HEK293 (cell line): ENCODE measurements around the gene AKAP5.

Experiments
- CTCF ChIA-PET: fragments of 350-600 bp; formaldehyde crosslinking; extraction: SDS; loops from one replicate; lab custom pipeline; 2021; ENCODE audit warnings: antibody characterized with exemption; lab: Yijun Ruan, JAX
- POLR2A ChIA-PET: fragments of 300-600 bp; formaldehyde crosslinking; extraction: SDS; loops from one replicate; lab custom pipeline; 2020; ENCODE audit warnings: antibody characterized with exemption, inconsistent platforms; lab: Yijun Ruan, JAX
- H3K27ac ChIP-seq: fragments of 200-500 bp; sonication (Bioruptor generic); 2 replicates; pipeline ENCODE4 v1.5.1; 2014; ENCODE audit warnings: low read depth, low read length, control low read depth, inconsistent platforms; ENCODE audit errors: extremely low read depth
- H3K36me3 ChIP-seq, 2 experiments: fragments of 200-500 bp in 1 of 2; sonication (Bioruptor generic) in 1 of 2; 1 replicate in 1 of 2; 2 replicates in 1 of 2; pipeline ENCODE4 v1.5.1; 2014 to 2017; ENCODE audit warnings: inconsistent platforms in 2 of 2, low read length in 2 of 2; ENCODE audit not compliant: control insufficient read depth in 2 of 2, insufficient read depth in 1 of 2
- H3K4me1 ChIP-seq: fragments of 200-500 bp; sonication (Bioruptor generic); 2 replicates; pipeline ENCODE4 v1.5.1; 2014; ENCODE audit warnings: mild to moderate bottlenecking, low read length, inconsistent platforms; ENCODE audit not compliant: control insufficient read depth, insufficient read depth
- H3K4me3 ChIP-seq: 2 replicates; pipeline ENCODE4 v1.5.1; 2011; ENCODE audit warnings: low read depth, mild to moderate bottlenecking, control low read depth, low read length, moderate library complexity
- H3K9me3 ChIP-seq: fragments of 200-500 bp; sonication (Bioruptor generic); 2 replicates; pipeline ENCODE4 v1.5.1; 2014; ENCODE audit warnings: low read depth, low read length, inconsistent platforms; ENCODE audit not compliant: control insufficient read depth, insufficient read depth
- KLF8 ChIP-seq: fragments of 450-650 bp; formaldehyde crosslinking; IDR thresholded peaks from 2 replicates; pipeline ENCODE4 v1.5.1; 2016; ENCODE audit warnings: missing biosample characterization, missing genetic modification characterization
- PRDM1 ChIP-seq: fragments of 450-650 bp; formaldehyde crosslinking; IDR thresholded peaks from 2 replicates; pipeline ENCODE4; 2016; ENCODE audit warnings: missing biosample characterization, missing genetic modification characterization
- ZNF121 ChIP-seq: fragments of 450-650 bp; formaldehyde crosslinking; IDR thresholded peaks from 2 replicates; pipeline ENCODE4 v1.5.1; 2016; ENCODE audit warnings: missing biosample characterization, missing genetic modification characterization
- ZNF175 ChIP-seq: fragments of 450-650 bp; formaldehyde crosslinking; IDR thresholded peaks from 2 replicates; pipeline ENCODE4 v1.5.1; 2016; ENCODE audit warnings: missing biosample characterization, missing genetic modification characterization
- ZNF473 ChIP-seq: fragments of 450-650 bp; formaldehyde crosslinking; IDR thresholded peaks from 2 replicates; pipeline ENCODE4 v1.5.1; 2017; ENCODE audit warnings: missing biosample characterization, missing genetic modification characterization
- ZNF555 ChIP-seq: fragments of 450-650 bp; formaldehyde crosslinking; conservative IDR thresholded peaks from 2 replicates; pipeline ENCODE4 v1.5.1; 2017; ENCODE audit warnings: missing biosample characterization, mild to moderate bottlenecking, missing genetic modification characterization, inconsistent platforms
- ZNF585B ChIP-seq: fragments of 450-650 bp; formaldehyde crosslinking; IDR thresholded peaks from 2 replicates; pipeline ENCODE4 v1.5.1; 2016; ENCODE audit warnings: missing biosample characterization, missing genetic modification characterization
- ZNF600 ChIP-seq: fragments of 450-650 bp; formaldehyde crosslinking; IDR thresholded peaks from 2 replicates; pipeline ENCODE4 v1.5.1; 2016; ENCODE audit warnings: missing biosample characterization, missing genetic modification characterization
- ZNF621 ChIP-seq: fragments of 450-650 bp; formaldehyde crosslinking; IDR thresholded peaks from 2 replicates; pipeline ENCODE4 v1.5.1; 2017; ENCODE audit warnings: missing biosample characterization, missing genetic modification characterization
- ZNF626 ChIP-seq: fragments of 450-650 bp; sonication (Bioruptor Pico); formaldehyde crosslinking; IDR thresholded peaks from 2 replicates; pipeline ENCODE4 v1.5.1; 2018; ENCODE audit warnings: missing biosample characterization, missing genetic modification characterization, inconsistent platforms
- ZNF645 ChIP-seq: fragments of 450-650 bp; formaldehyde crosslinking; IDR thresholded peaks from 2 replicates; pipeline ENCODE4; 2016; ENCODE audit warnings: missing biosample characterization, missing genetic modification characterization
- ZNF654 ChIP-seq: fragments of 450-650 bp; formaldehyde crosslinking; IDR thresholded peaks from 2 replicates; pipeline ENCODE4 v1.5.1; 2016; ENCODE audit warnings: low read depth, missing biosample characterization, missing genetic modification characterization
- ZNF660 ChIP-seq: fragments of 450-650 bp; IDR thresholded peaks from 2 replicates; pipeline ENCODE4 v1.5.1; 2018; ENCODE audit warnings: missing biosample characterization, mild to moderate bottlenecking, missing genetic modification characterization
- ZNF670 ChIP-seq: fragments of 450-650 bp; formaldehyde crosslinking; IDR thresholded peaks from 2 replicates; pipeline ENCODE4 v1.5.1; 2016; ENCODE audit warnings: missing biosample characterization, missing genetic modification characterization, low read depth
- ZNF704 ChIP-seq: fragments of 450-650 bp; formaldehyde crosslinking; IDR thresholded peaks from 2 replicates; pipeline ENCODE4 v1.5.1; 2016; ENCODE audit warnings: missing biosample characterization, missing genetic modification characterization
- ZNF837 ChIP-seq: fragments of 450-650 bp; formaldehyde crosslinking; IDR thresholded peaks from 2 replicates; pipeline ENCODE4 v1.5.1; 2016; ENCODE audit warnings: missing biosample characterization, missing genetic modification characterization
- ZSCAN30 ChIP-seq: fragments of 450-650 bp; IDR thresholded peaks from 2 replicates; pipeline ENCODE4 v1.5.1; 2018; ENCODE audit warnings: missing biosample characterization, mild to moderate bottlenecking, missing genetic modification characterization, moderate library complexity
- TF ChIP-seq, protein P1 (sequence below): fragments of 450-650 bp; formaldehyde crosslinking; IDR thresholded peaks from 2 replicates; pipeline ENCODE4 v1.5.1; 2017; ENCODE audit warnings: missing biosample characterization, missing genetic modification characterization
- TF ChIP-seq, protein P2 (sequence below): fragments of 450-650 bp; formaldehyde crosslinking; IDR thresholded peaks from 2 replicates; pipeline ENCODE4 v1.5.1; 2016; ENCODE audit warnings: missing biosample characterization, missing genetic modification characterization

Gene AKAP5

GRCh38 chr14:64434528-64434927, 30.8 kb upstream of the AKAP5 start (continued):
- TF ChIP-seq, protein P1, sequence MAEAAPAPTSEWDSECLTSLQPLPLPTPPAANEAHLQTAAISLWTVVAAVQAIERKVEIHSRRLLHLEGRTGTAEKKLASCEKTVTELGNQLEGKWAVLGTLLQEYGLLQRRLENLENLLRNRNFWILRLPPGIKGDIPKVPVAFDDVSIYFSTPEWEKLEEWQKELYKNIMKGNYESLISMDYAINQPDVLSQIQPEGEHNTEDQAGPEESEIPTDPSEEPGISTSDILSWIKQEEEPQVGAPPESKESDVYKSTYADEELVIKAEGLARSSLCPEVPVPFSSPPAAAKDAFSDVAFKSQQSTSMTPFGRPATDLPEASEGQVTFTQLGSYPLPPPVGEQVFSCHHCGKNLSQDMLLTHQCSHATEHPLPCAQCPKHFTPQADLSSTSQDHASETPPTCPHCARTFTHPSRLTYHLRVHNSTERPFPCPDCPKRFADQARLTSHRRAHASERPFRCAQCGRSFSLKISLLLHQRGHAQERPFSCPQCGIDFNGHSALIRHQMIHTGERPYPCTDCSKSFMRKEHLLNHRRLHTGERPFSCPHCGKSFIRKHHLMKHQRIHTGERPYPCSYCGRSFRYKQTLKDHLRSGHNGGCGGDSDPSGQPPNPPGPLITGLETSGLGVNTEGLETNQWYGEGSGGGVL (tag by site-specific recombination): no peak
- TF ChIP-seq, protein P2, sequence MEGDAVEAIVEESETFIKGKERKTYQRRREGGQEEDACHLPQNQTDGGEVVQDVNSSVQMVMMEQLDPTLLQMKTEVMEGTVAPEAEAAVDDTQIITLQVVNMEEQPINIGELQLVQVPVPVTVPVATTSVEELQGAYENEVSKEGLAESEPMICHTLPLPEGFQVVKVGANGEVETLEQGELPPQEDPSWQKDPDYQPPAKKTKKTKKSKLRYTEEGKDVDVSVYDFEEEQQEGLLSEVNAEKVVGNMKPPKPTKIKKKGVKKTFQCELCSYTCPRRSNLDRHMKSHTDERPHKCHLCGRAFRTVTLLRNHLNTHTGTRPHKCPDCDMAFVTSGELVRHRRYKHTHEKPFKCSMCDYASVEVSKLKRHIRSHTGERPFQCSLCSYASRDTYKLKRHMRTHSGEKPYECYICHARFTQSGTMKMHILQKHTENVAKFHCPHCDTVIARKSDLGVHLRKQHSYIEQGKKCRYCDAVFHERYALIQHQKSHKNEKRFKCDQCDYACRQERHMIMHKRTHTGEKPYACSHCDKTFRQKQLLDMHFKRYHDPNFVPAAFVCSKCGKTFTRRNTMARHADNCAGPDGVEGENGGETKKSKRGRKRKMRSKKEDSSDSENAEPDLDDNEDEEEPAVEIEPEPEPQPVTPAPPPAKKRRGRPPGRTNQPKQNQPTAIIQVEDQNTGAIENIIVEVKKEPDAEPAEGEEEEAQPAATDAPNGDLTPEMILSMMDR: no peak
- TF ChIP-seq ZNF704 (tag by site-specific recombination) (no peak), ZNF555 (tag by site-specific recombination) (no peak), ZNF670 (tag by site-specific recombination) (no peak), ZNF837 (tag by site-specific recombination) (no peak), ZNF175 (no peak), PRDM1 (tag by site-specific recombination) (no peak), ZNF626 (tag by site-specific recombination) (no peak), KLF8 (no peak)

DNA sequence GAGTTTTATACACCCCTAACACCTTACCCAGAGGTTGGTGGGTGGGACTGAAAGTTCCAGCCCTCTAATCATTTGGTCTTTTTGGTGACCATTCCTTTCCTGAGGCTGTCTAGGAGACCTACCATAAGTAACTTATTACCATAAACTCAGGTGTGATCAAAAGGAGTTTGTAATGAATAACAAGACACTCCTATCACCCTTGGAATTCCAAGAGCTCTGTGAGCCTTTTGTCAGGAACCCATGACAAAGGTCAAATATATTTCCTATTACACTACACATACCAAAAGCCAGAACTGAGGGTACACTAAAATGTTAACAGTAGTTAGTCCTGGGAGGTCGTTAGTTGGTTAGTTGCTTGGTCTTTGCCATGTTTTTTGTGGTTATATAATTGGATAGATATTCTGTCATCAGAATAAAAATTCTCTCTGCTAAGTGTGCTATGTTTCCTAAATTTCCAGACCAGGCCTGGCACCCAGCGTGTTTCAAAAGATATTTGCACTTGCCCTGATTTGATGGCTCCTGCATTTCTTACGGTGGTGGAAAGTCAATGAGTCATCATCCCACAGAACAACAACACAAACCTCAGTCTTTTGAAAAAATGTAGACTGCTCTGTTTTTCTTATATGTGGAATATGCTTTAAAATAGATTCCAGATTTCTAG, 27.0 kb upstream of the AKAP5 start:
- TF ChIP-seq ZNF654 (no peak), ZNF585B (tag by site-specific recombination) (no peak), ZNF473 (no peak), ZNF600 (no peak)
- Histone ChIP-seq H3K27ac (no peak overlapping the region), H3K36me3 (peaks cover 69 to 95% of the 10 kb centered on the region in 2 experiments), H3K4me1 (no peaks in the 10 kb centered on the region), H3K4me3 (no peak overlapping the region), H3K9me3 (no peaks in the 10 kb centered on the region)
- ChIA-PET POLR2A (no interaction called here), CTCF (no interaction called here)

DNA sequence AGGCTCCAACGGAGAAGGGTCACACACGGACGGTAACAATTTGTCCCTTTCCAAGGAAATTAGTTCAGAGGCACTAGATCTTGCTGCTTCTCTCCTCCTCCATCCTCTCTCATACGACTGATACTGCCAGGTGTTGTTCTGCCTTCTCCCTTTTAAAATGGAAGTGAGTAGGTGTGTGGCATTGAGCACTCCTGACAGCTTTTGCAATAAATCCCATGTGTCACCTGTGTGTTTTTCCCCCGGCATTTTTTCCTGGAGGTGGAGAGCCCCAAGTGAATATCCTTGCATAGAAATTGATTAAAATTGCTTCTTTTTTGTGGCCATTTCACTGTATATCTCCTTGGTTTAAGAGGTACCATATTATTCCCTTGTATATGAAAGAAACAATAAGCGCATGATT, 26.2 kb upstream of the AKAP5 start:
- no peaks in the 10 kb centered on the region for H3K9me3 ChIP-seq
- POLR2A ChIA-PET: interaction anchor here (0.5 kb wide), 1 partner anchor 43 kb away, joined by 3 read pairs; no protein-coding TSS in a partner anchor
- TF ChIP-seq ZNF621 (tag by site-specific recombination) (no peak), ZNF645 (tag by site-specific recombination) (no peak), ZNF121 (tag by site-specific recombination) (no peak), ZSCAN30 (no peak), ZNF660 (no peak)
- H3K27ac ChIP-seq: no peak overlapping the region
- H3K36me3 ChIP-seq: peaks cover 62 to 95% of the 10 kb centered on the region in 2 experiments
- no peaks in the 10 kb centered on the region for H3K4me1 ChIP-seq
- no peak overlapping the region for H3K4me3 ChIP-seq
- CTCF ChIA-PET: interaction anchor here (0.6 to 1.1 kb wide), 2 partner anchors 9 to 214 kb away, joined by 3 to 4 read pairs; no protein-coding TSS in a partner anchor
